ENCODE measurements around the gene KRT24.

KRT24 gene

GRCh38 chr17:40687106-40687505 lies 16.4 kb downstream of the KRT24 start:
- DNase-seq, result no peak

- no peak for DNase-seq
Observed at GRCh38 chr17:40686192-40686591, 17.4 kb downstream of the KRT24 start.

GRCh38 chr17:40680998-40681397 lies 22.6 kb downstream of the KRT24 start:
- DNase-seq, result no peak

- no peak for DNase-seq
Observed at GRCh38 chr17:40679523-40679907, 24.0 kb downstream of the KRT24 start.

- DNase-seq, result no peak
Observed at GRCh38 chr17:40678902-40679522, 24.5 kb downstream of the KRT24 start.

GRCh38 chr17:40675905-40676304 lies 27.6 kb downstream of the KRT24 start:
- no peak for DNase-seq

- no peak for DNase-seq
Observed at GRCh38 chr17:40672654-40673053, 30.9 kb downstream of the KRT24 start.

GRCh38 chr17:40671282-40671681 lies 32.3 kb downstream of the KRT24 start:
- DNase-seq, result no peak

GRCh38 chr17:40666331-40666730 lies 37.2 kb downstream of the KRT24 start:
- no peak for DNase-seq

- no peak for DNase-seq
Observed at GRCh38 chr17:40664582-40665333, 38.8 kb downstream of the KRT24 start, which contains the start of gene KRT222. TSS of gene KRT222 (minus strand) at chr17:40665177. CDS start at chr17:40665099, 78 bp downstream.

- DNase-seq, result no peak
Observed at GRCh38 chr17:40663252-40663651, 40.3 kb downstream of the KRT24 start.

- DNase-seq, result no peak
Observed at GRCh38 chr17:40659911-40660310, 43.6 kb downstream of the KRT24 start.

GRCh38 chr17:40658396-40658795 lies 45.2 kb downstream of the KRT24 start:
- no peak for DNase-seq

- DNase-seq, result no peak
Observed at GRCh38 chr17:40651939-40652338, 51.6 kb downstream of the KRT24 start.

- DNase-seq, result no peak
Observed at GRCh38 chr17:40648384-40648968, 55.1 kb downstream of the KRT24 start.

Data from stimulated activated CD8-positive, alpha-beta memory T cell treated with anti-CD3 and anti-CD28 coated beads, Interleukin-4, amount 100 ng/mL, for 48 hours (primary cell).